HG02885 (cell line): ENCODE results near the gene TMTC2.
A peak's percentile ranks its signal among the peaks of the same experiment; 100 is the strongest.
"Not testable (repeated sequence)": the region's sequence is repeated elsewhere in the genome, so short reads cannot be mapped to it uniquely, and the experiment has no call there.

Source experiments
- ATAC-seq: cut with Tn5 transposase; IDR thresholded peaks from one replicate; pipeline ENCODE4 v1.9.1; 2021; ENCODE audit warnings: mild to moderate bottlenecking; ENCODE audit not compliant: unreplicated experiment, poor library complexity

TMTC2 gene

GRCh38 chr12:83102499-83102898 is 415.8 kb downstream of the TMTC2 start:
- ATAC-seq: no peak

DNA sequence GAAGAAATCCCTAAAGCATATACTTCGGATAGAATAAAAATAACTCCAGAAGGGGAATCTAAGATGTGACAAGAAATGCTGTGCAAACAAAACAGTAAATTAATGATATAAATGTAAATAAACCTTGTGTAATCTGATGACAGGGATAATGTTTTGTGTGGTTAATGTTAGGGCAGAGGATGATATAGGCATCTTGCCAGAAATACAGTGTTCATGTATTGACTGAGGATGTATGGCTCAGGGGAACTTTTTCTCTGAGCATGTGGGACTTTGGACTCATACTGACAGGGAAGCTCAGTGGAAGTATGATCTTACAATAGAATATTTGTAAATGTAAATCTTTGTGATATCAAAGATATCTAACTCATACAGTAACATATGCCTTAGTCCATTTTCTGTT is 420.2 kb downstream of the TMTC2 start:
- ATAC-seq: no peak

DNA sequence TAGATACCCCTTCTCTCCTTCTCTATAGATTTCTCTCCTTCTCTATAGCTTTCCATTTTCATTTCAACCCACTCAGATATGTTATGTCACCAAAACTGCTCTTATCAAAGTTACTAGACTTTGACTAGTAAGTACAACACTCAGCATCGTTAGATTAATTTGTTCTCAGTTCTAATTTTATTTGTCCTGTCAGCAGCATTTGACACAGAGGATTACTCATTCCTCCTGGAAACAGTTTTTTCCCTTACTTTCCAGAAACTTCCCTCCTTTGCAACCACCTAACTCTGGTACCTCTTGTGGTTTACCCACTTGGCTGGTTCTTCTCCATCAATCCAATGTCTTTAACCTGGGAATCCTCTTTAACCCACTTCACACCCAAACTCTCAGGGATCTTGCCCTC is 423.7 kb downstream of the TMTC2 start:
- ATAC-seq: no peak

DNA sequence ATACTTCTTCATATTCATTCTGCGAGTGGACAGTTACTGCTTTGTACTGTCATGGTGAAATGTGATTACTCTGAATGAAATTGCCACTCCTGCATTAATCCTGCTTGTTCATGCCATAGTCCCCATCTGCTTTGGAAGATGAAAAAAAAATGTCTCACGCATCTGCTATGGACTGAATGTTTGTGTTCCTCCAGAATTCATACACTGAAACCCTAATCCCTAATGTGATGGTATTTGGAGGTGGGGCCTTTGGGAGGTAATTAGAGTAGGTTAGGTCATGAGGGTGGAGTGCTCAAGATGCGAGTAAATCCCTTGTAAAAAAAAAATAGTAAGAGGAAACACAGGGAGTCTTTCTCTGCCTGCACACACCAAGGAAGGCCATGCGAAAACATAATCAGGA is 427.2 kb downstream of the TMTC2 start:
- ATAC-seq: no peak

- ATAC-seq: no peak
Measured at GRCh38 chr12:83114966-83115365, 428.3 kb downstream of the TMTC2 start.

DNA sequence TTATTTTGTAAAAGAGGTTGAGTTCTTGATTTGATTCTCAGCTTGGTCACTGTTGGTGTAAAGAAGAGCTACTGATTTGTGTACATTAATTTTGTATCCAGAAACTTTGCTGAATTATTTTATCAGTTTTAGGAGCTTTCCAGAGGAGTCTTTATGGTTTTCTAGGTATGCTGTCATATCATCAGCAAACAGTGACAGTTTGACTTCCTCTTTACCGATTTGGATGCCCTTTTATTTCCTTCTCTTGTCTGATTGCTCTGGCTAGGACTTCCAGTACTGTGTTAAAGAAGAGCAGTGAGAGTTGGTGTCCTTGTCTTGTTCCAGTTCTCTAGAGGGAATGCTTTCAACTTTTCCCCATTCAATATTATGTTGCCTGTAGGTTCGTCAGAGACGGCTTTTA is 431.2 kb downstream of the TMTC2 start:
- not testable (repeated sequence) for ATAC-seq

- ATAC-seq: no peak
Measured at GRCh38 chr12:83121897-83122622, 435.4 kb downstream of the TMTC2 start.

- ATAC-seq: no peak
Measured at GRCh38 chr12:83122623-83122934, 435.9 kb downstream of the TMTC2 start.

DNA sequence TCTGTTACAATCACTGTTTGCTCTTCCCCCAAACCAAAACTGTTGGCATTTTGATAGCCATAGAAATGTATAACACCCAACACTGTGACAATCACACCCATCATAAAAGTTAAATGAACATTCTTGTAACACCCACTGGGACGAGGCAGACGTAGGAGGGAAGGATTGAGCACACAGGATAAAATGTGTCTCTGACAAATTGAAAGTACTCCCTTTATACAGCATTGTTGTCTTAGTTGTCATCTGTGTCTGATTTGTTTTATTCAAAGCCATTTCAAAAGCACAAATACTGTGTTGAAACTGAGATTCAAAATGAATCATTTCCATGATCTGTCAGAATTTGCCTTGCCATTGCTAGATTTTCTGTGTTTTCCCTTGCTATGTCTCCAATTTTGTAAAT is 436.3 kb downstream of the TMTC2 start:
- ATAC-seq: no peak

GRCh38 chr12:83128540-83128939 is 441.8 kb downstream of the TMTC2 start:
- no peak for ATAC-seq

- ATAC-seq: no peak
Measured at GRCh38 chr12:83130178-83130577, 443.5 kb downstream of the TMTC2 start.

DNA sequence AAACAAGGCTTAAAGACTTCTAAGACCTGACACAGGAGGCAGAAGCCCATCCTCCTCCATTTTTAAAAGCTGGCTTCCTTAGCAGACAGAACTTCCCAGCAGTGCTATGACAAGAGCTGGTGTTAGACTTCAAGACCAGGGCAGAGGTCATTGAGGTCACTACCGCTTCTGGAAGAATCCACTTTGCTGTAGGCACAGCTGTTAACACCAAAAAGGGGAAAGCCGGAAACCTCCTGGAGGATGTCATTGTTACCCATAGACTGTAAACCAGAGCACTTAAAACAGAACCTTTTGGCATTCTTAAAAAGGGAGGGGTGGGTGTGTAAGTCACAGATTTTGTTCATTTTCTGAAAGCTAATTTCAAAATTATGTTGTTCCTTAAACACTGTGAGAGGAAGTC is 445.7 kb downstream of the TMTC2 start:
- ATAC-seq: no peak

DNA sequence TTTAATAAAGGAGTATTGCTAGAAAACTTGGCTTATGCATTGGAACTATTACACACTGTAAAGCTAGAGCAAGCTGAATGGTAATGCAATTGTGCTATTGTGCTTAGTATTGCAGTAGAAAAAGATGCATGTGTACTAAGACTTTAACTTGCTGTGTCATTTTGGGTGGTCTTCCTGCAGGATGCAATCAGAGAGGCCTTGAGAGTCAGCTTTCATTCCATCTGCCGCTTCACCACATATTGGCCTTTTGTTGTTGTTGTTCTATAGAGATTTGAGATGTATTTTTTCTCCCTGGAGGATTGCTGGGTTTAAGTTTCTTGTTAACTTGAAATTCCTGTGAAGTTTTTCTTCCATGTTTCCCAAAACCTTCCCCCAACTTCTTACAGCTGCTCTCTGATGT is 449.7 kb downstream of the TMTC2 start:
- no peak for ATAC-seq

DNA sequence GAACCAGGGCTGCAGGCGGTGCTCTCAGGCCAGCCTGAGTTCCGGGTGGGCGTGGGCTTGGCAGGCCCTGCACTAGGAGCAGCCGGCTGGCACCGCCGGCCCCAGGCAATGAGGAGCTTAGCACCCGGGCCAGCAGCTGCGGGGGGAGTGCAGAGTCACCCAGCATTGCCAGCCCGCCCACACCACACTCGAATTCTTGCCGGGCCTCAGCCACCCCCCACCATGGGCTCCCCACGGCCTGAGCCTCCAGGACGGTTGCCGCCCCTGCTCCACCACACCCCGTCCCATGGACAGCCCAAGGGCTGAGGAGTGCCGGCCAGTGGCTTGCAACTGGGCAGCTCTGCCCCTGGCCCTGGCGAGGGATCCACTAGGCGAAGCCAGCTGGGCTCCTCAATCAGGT is 453.4 kb downstream of the TMTC2 start:
- no peak for ATAC-seq

DNA sequence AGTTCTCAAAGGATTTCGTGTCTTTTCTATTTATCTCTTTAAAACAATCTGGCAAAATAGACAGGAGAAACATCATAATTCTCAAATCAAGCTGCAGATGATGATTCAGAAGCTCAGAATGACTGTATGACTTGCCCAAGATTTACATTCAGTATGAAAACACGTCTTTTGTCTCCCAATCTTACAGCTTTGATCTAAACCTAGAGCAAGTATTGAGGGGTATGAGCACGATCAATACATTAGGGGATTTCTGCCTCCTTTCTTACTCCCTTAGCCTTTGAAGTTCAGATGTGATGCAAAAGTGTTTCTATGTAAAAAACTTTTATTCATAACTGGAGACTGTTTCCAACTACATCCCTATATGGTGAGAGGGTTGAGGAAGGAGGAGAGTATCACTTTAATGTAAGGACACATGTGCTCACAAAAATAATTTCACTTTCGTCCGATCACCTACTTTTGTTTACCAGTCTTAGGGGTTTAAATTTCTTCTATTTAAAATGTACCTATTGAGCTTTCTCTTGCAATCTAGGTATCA is 454.8 kb downstream of the TMTC2 start:
- ATAC-seq: no peak

GRCh38 chr12:83142914-83143313 is 456.2 kb downstream of the TMTC2 start:
- no peak for ATAC-seq

DNA sequence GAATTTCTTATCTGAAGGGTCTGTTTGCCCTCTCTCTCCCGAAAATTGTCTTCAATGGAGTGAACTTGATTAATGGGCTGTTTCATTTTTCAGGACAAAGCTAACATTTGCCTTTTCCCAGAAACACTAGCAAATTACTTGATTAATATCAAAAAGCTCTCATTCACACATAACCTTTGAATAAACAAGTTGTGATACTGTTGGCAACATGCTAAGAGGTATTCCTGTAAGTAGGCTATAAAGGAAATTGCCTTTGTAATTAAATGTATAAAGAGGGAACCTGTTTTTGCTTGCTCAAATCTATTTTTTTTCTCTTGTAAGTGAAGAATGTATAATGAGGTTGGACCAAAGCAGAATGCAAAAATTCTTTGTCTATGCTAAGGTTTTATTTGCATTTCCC is 457.2 kb downstream of the TMTC2 start:
- ATAC-seq: no peak

DNA sequence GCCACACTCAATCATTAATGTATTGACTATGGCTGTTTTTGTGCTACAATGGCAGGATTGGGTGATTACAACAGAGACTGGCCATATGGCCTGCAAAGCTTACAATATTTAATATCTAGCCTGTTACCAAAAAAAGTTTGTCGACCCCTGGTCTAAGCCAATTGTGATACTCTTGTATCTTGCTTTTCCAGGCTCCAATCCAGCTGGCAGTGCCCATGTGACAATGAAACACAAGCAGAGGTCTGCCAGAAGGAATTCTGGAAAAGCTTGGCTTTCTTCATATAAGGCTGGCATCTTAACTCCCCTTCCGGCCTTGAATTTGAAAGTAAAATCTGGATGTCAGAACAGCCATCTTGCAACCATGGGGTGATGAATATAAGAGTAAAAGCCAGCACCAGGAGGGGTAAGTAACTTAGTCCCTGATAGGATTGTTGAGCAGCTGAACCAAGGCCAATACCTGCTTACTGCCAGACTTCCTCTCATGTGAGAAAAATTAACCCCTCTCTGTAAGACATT is 458.7 kb downstream of the TMTC2 start:
- ATAC-seq: no peak

DNA sequence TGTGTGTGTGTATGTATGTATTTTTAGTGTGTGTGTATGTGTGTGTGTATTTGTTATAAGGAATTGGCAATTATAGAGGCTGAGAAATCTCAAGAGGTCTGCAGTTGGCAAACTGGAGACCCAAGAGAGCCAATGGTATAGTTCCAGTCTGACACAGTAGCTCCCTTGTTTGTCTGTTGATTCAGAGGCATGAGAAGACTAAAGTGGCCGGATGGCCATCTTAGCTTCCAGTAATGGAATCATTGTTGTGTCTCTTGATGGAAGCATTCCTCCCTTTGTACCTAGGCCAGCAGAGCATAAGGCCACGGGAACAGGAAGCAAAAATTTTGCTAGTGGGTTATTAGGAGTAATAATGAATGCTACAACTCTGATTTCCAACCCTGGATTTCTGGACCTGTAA is 460.6 kb downstream of the TMTC2 start:
- no peak for ATAC-seq

GRCh38 chr12:83149987-83150386 is 463.3 kb downstream of the TMTC2 start:
- no peak for ATAC-seq

DNA sequence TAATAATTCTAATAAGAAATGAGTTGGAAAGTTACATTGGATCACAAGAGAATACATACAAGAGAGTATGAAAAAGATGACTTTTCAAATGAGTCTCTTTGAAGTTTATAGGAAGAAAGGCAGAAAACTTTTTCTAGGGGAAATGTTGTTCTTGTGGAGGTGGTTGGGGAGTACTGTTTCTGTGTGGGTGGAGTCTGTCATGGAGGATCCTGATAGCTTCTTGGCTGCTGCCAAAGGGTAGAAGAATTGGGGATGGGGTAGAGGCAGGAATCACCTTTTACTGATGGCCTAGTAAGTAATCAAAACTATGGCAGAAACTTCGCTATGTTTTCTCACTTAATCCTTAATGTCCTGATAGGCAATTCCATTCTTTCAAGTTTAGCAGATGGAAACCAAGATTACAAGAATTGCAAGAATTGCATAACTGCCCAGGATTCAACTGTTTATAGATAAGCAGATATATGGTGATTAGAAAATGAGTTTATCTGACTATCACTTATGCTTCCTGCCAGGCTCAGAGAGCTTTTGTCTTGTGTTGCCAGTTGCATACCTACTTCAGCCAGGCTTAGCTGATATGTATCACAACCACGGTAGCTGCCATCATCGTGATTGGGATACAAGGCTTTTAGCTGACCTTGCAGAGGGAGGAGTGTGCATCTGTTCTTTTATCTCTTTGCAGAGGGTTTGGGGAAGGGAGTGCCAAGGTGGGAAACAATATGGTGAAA is 463.9 kb downstream of the TMTC2 start:
- no peak for ATAC-seq

DNA sequence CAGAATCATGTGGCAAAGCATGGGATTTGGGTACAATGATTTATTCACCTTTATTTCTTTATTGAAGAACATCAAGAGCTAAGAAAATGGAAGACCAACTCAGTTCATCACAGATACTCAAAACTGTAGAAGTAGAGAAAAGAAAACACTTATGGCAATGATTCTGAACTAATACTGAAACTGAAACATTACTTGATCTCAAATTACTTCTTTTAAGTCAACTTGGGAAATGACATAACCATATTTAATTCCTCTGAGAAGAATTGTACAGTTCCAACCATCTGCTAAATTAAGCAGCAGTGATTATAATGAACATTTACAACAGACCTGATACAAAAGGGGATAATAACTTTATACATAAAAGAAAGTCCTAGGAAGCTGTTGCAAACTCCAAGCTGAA is 466.5 kb downstream of the TMTC2 start:
- ATAC-seq: peak; percentile 73
